Cardiac muscle cell (in vitro differentiated cells and primary cell): ENCODE results near the gene DACT1. TPM values are rescaled to one million over a fixed set of nuclear protein-coding genes. Genes with fewer than 3 reads are reported as not detected.

Experiments used
- DNase-seq, 2 donors: peaks; one replicate each; pipeline versions ENCODE4 v3.0.0 to v3.0.0-alpha.2; 2010 to 2017; ENCODE audit warnings: low read depth in 1 of 2, low spot score in 1 of 2
- H3K27ac ChIP-seq: fragments of 200-600 bp; sonication (generic); 2 replicates; pipeline ENCODE4 v1.5.1; 2016
- H3K27me3 ChIP-seq: fragments of 200-600 bp; sonication (generic); 2 replicates; pipeline ENCODE4 v1.6.0; 2016; ENCODE audit warnings: control low read depth
- H3K36me3 ChIP-seq: fragments of 200-600 bp; sonication (generic); 2 replicates; pipeline ENCODE4 v1.5.1; 2016; ENCODE audit warnings: control low read depth
- H3K4me1 ChIP-seq: fragments of 200-600 bp; sonication (generic); 2 replicates; pipeline ENCODE4 v1.8.1; 2017; ENCODE audit warnings: low read depth, mild to moderate bottlenecking, mixed run types
- H3K4me3 ChIP-seq: fragments of 200-600 bp; sonication (generic); 2 replicates; pipeline ENCODE4 v1.5.1; 2016; ENCODE audit warnings: mild to moderate bottlenecking
- H3K9me3 ChIP-seq: fragments of 200-600 bp; sonication (generic); 2 replicates; pipeline ENCODE4 v1.5.1; 2017; ENCODE audit warnings: low read depth, mild to moderate bottlenecking, control low read depth
- polyA plus RNA-seq: library from polyadenylated mRNA; unstranded; fragments of >200 nt; fragmentation: Nextera tagmentation; extraction: Ambion mirVana; gene quantifications from 2 replicates; pipeline ENCODE4 v1.2.1, GENCODE V29; 2016
- total RNA-seq: library from RNA; depleted of rRNA; stranded (reverse); fragments of >200 nt; gene quantifications from 2 replicates; pipeline ENCODE4 v1.2.3, GENCODE V29; 2016
- TF ChIP-seq, protein P1 (sequence below): IDR thresholded peaks from 2 replicates; pipeline ENCODE4 v1.5.1; 2012; ENCODE audit warnings: low read depth, mild to moderate bottlenecking, low read length

The DACT1 gene
- total and polyA plus RNA-seq, 2 experiments from 2014 or later: 197 to 324 TPM

DNA sequence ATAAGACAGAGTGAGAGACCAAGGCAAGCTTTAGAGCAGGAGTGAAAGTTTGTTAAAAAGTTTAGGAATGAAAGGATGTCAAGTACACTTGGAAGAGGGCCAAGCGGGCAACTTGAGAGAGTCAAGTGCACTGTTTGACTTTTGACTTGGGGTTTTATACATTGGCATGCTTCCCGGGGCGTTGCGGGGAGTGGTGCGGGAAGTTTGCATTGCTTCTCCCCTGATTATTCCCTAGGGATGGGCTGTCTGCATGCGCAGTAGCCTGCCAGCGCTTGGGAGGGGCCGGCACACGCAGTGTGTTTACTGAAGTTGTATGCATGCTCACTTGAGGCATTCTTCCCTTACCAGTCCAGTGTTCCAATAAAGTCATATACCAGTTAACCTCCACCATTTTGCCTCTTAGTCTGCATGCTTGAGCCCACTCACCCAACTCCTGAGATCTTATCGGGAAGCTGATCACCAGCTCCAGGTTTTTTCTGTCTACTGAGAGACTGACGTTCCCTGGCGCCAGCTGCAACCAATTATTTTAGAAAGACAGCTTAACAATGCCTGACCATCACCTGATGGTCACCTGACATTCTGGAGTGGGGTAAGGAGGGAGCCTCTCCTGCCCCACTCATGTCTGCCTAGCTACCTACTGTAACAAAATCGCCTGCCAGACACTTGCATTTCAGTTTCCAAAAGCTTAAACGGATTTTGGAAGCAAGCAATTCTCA is 53.2 kb downstream of the DACT1 start:
- peak overlapping the region; percentile 20 for H3K27ac ChIP-seq
- no peaks in the 10 kb centered on the region for H3K4me1 ChIP-seq
- no peaks in the 10 kb centered on the region for H3K9me3 ChIP-seq
- H3K36me3 ChIP-seq: no peaks in the 10 kb centered on the region
- H3K4me3 ChIP-seq: no peak overlapping the region
- TF ChIP-seq, protein P1, sequence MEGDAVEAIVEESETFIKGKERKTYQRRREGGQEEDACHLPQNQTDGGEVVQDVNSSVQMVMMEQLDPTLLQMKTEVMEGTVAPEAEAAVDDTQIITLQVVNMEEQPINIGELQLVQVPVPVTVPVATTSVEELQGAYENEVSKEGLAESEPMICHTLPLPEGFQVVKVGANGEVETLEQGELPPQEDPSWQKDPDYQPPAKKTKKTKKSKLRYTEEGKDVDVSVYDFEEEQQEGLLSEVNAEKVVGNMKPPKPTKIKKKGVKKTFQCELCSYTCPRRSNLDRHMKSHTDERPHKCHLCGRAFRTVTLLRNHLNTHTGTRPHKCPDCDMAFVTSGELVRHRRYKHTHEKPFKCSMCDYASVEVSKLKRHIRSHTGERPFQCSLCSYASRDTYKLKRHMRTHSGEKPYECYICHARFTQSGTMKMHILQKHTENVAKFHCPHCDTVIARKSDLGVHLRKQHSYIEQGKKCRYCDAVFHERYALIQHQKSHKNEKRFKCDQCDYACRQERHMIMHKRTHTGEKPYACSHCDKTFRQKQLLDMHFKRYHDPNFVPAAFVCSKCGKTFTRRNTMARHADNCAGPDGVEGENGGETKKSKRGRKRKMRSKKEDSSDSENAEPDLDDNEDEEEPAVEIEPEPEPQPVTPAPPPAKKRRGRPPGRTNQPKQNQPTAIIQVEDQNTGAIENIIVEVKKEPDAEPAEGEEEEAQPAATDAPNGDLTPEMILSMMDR: no peak
- H3K27me3 ChIP-seq: no peaks in the 10 kb centered on the region
- peak in 1 of 2 donors; percentile 52 for DNase-seq

DNA sequence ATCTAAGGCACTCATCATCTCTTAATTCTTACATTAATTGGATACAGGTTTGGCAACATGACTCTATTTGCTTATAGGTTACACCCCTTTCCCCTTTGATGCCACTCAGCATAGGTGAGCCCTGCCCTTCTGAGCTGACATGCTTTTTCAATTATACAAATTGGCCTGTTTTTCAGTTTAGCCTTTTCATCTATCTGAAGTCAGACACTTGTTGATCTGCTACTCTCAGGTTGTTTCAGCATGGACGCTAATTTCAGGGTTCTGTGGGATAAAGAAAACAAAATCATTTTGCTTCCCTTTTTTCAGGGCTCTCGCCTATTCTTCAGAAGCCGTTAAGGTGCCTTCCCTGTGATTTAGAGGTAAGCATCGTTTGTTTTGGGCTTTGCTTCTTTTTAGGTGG is 55.3 kb downstream of the DACT1 start:
- Histone ChIP-seq H3K4me1 (no peaks in the 10 kb centered on the region), H3K27me3 (no peaks in the 10 kb centered on the region), H3K9me3 (no peaks in the 10 kb centered on the region), H3K36me3 (no peaks in the 10 kb centered on the region), H3K4me3 (no peak overlapping the region), H3K27ac (no peak overlapping the region)
- no peak for DNase-seq
- TF ChIP-seq, protein P1: no peak

DNA sequence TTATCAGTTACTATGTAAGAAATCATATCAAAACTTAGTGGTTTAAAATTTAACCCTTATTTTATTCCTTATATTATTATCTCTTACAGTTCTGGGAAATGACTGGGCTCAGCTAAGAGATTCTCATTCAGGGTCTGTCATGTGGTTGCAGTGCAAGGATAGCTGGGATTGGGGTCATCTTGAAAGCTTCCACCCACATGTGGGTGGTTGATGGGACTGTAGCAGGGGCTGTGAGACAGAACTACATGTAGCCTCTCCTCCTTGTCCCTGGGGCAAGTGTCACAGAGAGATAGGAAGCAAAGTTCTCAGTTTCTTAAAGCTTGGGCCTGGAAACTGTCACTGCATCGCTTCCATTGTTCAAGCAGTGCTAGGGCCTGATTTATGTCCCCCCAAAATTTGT is 57.8 kb downstream of the DACT1 start:
- no peaks in the 10 kb centered on the region for H3K9me3 ChIP-seq
- H3K4me1 ChIP-seq: no peaks in the 10 kb centered on the region
- H3K4me3 ChIP-seq: no peak overlapping the region
- TF ChIP-seq, protein P1: no peak
- no peak overlapping the region for H3K27ac ChIP-seq
- no peak for DNase-seq
- no peaks in the 10 kb centered on the region for H3K27me3 ChIP-seq
- H3K36me3 ChIP-seq: no peaks in the 10 kb centered on the region

DNA sequence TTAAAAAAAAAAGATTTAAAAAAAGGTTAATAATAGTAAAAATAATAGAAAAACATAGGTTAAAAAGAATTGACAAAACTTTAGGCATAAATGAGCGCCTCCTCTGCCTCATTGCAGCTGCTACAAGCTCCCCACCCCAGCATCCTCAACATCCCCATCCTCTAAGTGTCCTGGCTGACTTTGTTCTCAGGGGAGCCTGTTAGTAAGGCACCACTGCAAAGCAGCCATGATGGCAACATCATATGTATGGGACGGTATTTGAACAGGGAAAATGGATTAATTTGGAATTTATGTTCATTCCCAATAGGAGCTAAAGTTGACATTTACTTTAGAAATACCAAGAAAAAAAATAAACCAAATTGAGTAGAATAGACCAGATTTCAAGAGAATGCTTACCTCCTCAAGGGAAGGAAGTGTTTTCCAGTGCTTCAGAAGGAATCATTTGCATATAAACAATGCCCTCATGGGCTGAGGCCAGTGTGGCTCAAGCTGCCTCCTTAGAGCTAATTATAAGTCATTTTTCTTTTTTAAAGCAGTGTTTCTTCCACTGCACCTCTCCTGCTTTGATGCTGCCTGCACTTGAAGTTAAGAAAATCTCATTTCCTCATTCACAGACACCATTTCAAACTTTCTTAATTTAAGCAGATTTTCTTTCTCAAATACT is 59.6 kb downstream of the DACT1 start:
- Histone ChIP-seq H3K27ac (no peak overlapping the region), H3K4me3 (no peak overlapping the region), H3K9me3 (no peaks in the 10 kb centered on the region), H3K4me1 (no peaks in the 10 kb centered on the region), H3K27me3 (no peaks in the 10 kb centered on the region), H3K36me3 (no peaks in the 10 kb centered on the region)
- DNase-seq: no peak
- TF ChIP-seq, protein P1: no peak

Other genes with a start within 250 kb of the DACT1 start
- gene TOMM20L, start 242.0 kb upstream of the DACT1 start, total RNA-seq: not detected in 2 replicates
- gene TOMM20L, start 242.0 kb upstream of the DACT1 start, polyA plus RNA-seq: not detected in 2 replicates
- gene TIMM9, start 210.4 kb upstream of the DACT1 start, total RNA-seq: 43.0 and 50.1 TPM in 2 replicates
- gene TIMM9, start 210.4 kb upstream of the DACT1 start, polyA plus RNA-seq: 75.3 and 77.3 TPM in 2 replicates
- 13.6 and 18.9 TPM in 2 replicates for gene KIAA0586, start 210.2 kb upstream of the DACT1 start, total RNA-seq
- gene KIAA0586, start 210.2 kb upstream of the DACT1 start, polyA plus RNA-seq: 8.3 and 17.9 TPM in 2 replicates